ENCODE results near the gene CASS4. TPM values are rescaled to one million over a fixed set of nuclear protein-coding genes. Genes with fewer than 3 reads are reported as not detected.

CASS4 gene
- total RNA-seq, 1 experiment from 2014 or later: 0.15 TPM

- ChIA-PET CTCF (no interaction called here), POLR2A (no interaction called here)
- DNase-seq (ENCODE audit: low read depth, low spot score) (no peak), ATAC-seq (no peak)
- H3K27me3 ChIP-seq (ENCODE audit: control insufficient read depth, insufficient read depth, low read length): no peaks in the 10 kb centered on the region
- TF ChIP-seq SIN3A (IDR thresholded peaks at IDR 0.05; ENCODE audit: borderline replicate concordance, insufficient read depth, low read depth, low read length): no peak
- TF ChIP-seq CTCF (IDR thresholded peaks at IDR 0.05): no peak
- no peak for TF ChIP-seq TCF7L2 (IDR thresholded peaks at IDR 0.05; ENCODE audit: low read depth, low read length)
- TF ChIP-seq REST (IDR thresholded peaks at IDR 0.05; ENCODE audit: insufficient read depth in 1 of 2, low read depth in 2 of 2, low read length in 1 of 2): no peak
- TF ChIP-seq POLR2AphosphoS5 (IDR thresholded peaks at IDR 0.05; ENCODE audit: low read depth, low read length): no peak
- no peaks in the 10 kb centered on the region for H3K4me1 ChIP-seq (ENCODE audit: control insufficient read depth, insufficient read depth, low read length)
- no peaks in the 10 kb centered on the region for H3K36me3 ChIP-seq (ENCODE audit: control insufficient read depth, insufficient read depth, low read length)
- intact Hi-C loops (cut with micrococcal nuclease; ENCODE audit: unreplicated experiment) (no loop called here), in situ Hi-C loops (cut with HindIII; ENCODE audit: low pct_unique_long_range_greater_than_20kb, low sequenced_read_pairs) (no loop called here)
- no TSS peak for BruUV-seq (replicated peaks)
- H3K27ac ChIP-seq (ENCODE audit: low read length): no peak overlapping the region
- no peaks in the 10 kb centered on the region for H3K9me3 ChIP-seq (ENCODE audit: control insufficient read depth, insufficient read depth, low read depth, low read length)
- H3K4me3 ChIP-seq (ENCODE audit: low read depth in 2 of 2, low read length in 2 of 2): no peak overlapping the region
Observed at GRCh38 chr20:56430461-56430860, 18.4 kb downstream of the CASS4 start.

- POLR2A ChIA-PET: no interaction called here
Observed at GRCh38 chr20:56430957-56431356, 18.9 kb downstream of the CASS4 start.

More at GRCh38 chr20:56430957-56431356, 18.9 kb downstream of the CASS4 start:
- no peak for ATAC-seq
- H3K9me3 ChIP-seq (ENCODE audit: control insufficient read depth, insufficient read depth, low read depth, low read length): no peaks in the 10 kb centered on the region
- no peaks in the 10 kb centered on the region for H3K4me1 ChIP-seq (ENCODE audit: control insufficient read depth, insufficient read depth, low read length)
- H3K27me3 ChIP-seq (ENCODE audit: control insufficient read depth, insufficient read depth, low read length): no peaks in the 10 kb centered on the region
- no peak for DNase-seq (ENCODE audit: low read depth, low spot score)
- no peaks in the 10 kb centered on the region for H3K36me3 ChIP-seq (ENCODE audit: control insufficient read depth, insufficient read depth, low read length)
- no TSS peak for BruUV-seq (replicated peaks)
- no peak overlapping the region for H3K27ac ChIP-seq (ENCODE audit: low read length)
- intact Hi-C loops (cut with micrococcal nuclease; ENCODE audit: unreplicated experiment): no loop called here
- CTCF ChIA-PET: no interaction called here
- no peak overlapping the region for H3K4me3 ChIP-seq (ENCODE audit: low read depth in 2 of 2, low read length in 2 of 2)
- in situ Hi-C loops (cut with HindIII; ENCODE audit: low pct_unique_long_range_greater_than_20kb, low sequenced_read_pairs): no loop called here
- TF ChIP-seq POLR2AphosphoS5 (IDR thresholded peaks at IDR 0.05; ENCODE audit: low read depth, low read length) (no peak), REST (IDR thresholded peaks at IDR 0.05; ENCODE audit: insufficient read depth in 1 of 2, low read depth in 2 of 2, low read length in 1 of 2) (no peak), TCF7L2 (IDR thresholded peaks at IDR 0.05; ENCODE audit: low read depth, low read length) (no peak), SIN3A (IDR thresholded peaks at IDR 0.05; ENCODE audit: borderline replicate concordance, insufficient read depth, low read depth, low read length) (no peak), CTCF (IDR thresholded peaks at IDR 0.05) (no peak)

Measured in Panc1 (cell line).